ENCODE data around the gene BTF3.
"Not testable (repeated sequence)": the region's sequence is repeated elsewhere in the genome, so short reads cannot be mapped to it uniquely, and the experiment has no call there.

Gene BTF3

GRCh38 chr5:73454379-73455036, 43.7 kb upstream of the BTF3 start:
- no peak overlapping the region for H3K9ac ChIP-seq (ENCODE audit: low read depth, low read length)
- DNase-seq (peak; percentile 38), ATAC-seq (ENCODE audit: insufficient read depth, low read depth) (peak; percentile 79)

GRCh38 chr5:73456462-73456861, 41.8 kb upstream of the BTF3 start:
- not testable (repeated sequence) for H2AFZ ChIP-seq (ENCODE audit: low read depth, low read length); H3K36me3 ChIP-seq (ENCODE audit: insufficient read depth, low read length); H4K20me1 ChIP-seq (ENCODE audit: insufficient read depth, low read length); H3K4me3 ChIP-seq (ENCODE audit: low read depth in 1 of 2, low read length in 2 of 2); H3K9ac ChIP-seq (ENCODE audit: low read depth, low read length); ATAC-seq (ENCODE audit: insufficient read depth, low read depth); H3K4me2 ChIP-seq (ENCODE audit: insufficient read depth, low read length); H3K4me1 ChIP-seq (ENCODE audit: insufficient read depth, low read length); H3K27ac ChIP-seq (ENCODE audit: low read length); H3K79me2 ChIP-seq (ENCODE audit: insufficient read depth, low read length); DNase-seq; H3K9me3 ChIP-seq (ENCODE audit: insufficient read depth, low read length, severe bottlenecking)
- peaks cover 14% of the 10 kb centered on the region for H3K27me3 ChIP-seq (ENCODE audit: insufficient read depth, low read length, poor library complexity)

More at GRCh38 chr5:73454379-73455036, 43.7 kb upstream of the BTF3 start:
- Histone ChIP-seq H4K20me1 (ENCODE audit: insufficient read depth, low read length) (no peaks in the 10 kb centered on the region), H2AFZ (ENCODE audit: low read depth, low read length) (no peak overlapping the region), H3K9me3 (ENCODE audit: insufficient read depth, low read length, severe bottlenecking) (no peaks in the 10 kb centered on the region), H3K4me3 (ENCODE audit: low read depth in 1 of 2, low read length in 2 of 2) (no peak overlapping the region), H3K27ac (ENCODE audit: low read length) (no peak overlapping the region), H3K4me2 (ENCODE audit: insufficient read depth, low read length) (no peak overlapping the region), H3K27me3 (ENCODE audit: insufficient read depth, low read length, poor library complexity) (peaks cover 14% of the 10 kb centered on the region), H3K79me2 (ENCODE audit: insufficient read depth, low read length) (no peaks in the 10 kb centered on the region), H3K36me3 (ENCODE audit: insufficient read depth, low read length) (no peaks in the 10 kb centered on the region), H3K4me1 (ENCODE audit: insufficient read depth, low read length) (no peaks in the 10 kb centered on the region)
- TF ChIP-seq, protein P1, sequence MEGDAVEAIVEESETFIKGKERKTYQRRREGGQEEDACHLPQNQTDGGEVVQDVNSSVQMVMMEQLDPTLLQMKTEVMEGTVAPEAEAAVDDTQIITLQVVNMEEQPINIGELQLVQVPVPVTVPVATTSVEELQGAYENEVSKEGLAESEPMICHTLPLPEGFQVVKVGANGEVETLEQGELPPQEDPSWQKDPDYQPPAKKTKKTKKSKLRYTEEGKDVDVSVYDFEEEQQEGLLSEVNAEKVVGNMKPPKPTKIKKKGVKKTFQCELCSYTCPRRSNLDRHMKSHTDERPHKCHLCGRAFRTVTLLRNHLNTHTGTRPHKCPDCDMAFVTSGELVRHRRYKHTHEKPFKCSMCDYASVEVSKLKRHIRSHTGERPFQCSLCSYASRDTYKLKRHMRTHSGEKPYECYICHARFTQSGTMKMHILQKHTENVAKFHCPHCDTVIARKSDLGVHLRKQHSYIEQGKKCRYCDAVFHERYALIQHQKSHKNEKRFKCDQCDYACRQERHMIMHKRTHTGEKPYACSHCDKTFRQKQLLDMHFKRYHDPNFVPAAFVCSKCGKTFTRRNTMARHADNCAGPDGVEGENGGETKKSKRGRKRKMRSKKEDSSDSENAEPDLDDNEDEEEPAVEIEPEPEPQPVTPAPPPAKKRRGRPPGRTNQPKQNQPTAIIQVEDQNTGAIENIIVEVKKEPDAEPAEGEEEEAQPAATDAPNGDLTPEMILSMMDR (IDR thresholded peaks at IDR 0.05; ENCODE audit: borderline replicate concordance, extremely low read depth, low read length, poor library complexity, severe bottlenecking) = peak; percentile 80
- TF ChIP-seq EZH2 (IDR thresholded peaks at IDR 0.05; ENCODE audit: borderline replicate concordance, low read depth, low read length, severe bottlenecking) = no peak

DNA sequence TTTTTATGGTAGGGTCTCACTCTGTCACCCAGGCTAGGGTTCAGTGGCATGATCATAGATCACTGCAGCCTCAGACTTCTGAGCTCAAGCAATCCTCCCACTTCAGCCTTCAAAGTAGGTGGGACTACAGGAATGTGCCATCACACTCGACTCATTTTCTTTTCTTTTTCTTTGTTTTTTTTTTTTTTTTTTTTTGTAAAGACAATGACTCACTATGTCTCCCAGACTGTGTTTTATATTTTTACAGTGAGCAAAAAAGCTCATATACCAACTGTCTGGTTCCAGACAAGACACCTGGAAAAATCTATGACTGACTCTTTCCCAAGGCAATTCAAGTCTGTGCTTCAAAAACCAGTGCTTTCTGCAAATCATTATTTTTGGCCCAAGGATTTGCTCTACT, 38.9 kb upstream of the BTF3 start:
- Histone ChIP-seq H2AFZ (ENCODE audit: low read depth, low read length) (no peak overlapping the region), H3K27ac (ENCODE audit: low read length) (no peak overlapping the region), H3K4me1 (ENCODE audit: insufficient read depth, low read length) (no peaks in the 10 kb centered on the region), H3K9me3 (ENCODE audit: insufficient read depth, low read length, severe bottlenecking) (no peaks in the 10 kb centered on the region), H3K36me3 (ENCODE audit: insufficient read depth, low read length) (no peaks in the 10 kb centered on the region), H4K20me1 (ENCODE audit: insufficient read depth, low read length) (no peaks in the 10 kb centered on the region), H3K9ac (ENCODE audit: low read depth, low read length) (no peak overlapping the region), H3K79me2 (ENCODE audit: insufficient read depth, low read length) (no peaks in the 10 kb centered on the region), H3K4me2 (ENCODE audit: insufficient read depth, low read length) (no peak overlapping the region), H3K27me3 (ENCODE audit: insufficient read depth, low read length, poor library complexity) (peaks cover 5% of the 10 kb centered on the region), H3K4me3 (ENCODE audit: low read depth in 1 of 2, low read length in 2 of 2) (no peak overlapping the region)
- no peak for TF ChIP-seq EZH2 (IDR thresholded peaks at IDR 0.05; ENCODE audit: borderline replicate concordance, low read depth, low read length, severe bottlenecking)
- TF ChIP-seq, protein P1 (IDR thresholded peaks at IDR 0.05; ENCODE audit: borderline replicate concordance, extremely low read depth, low read length, poor library complexity, severe bottlenecking) = no peak
- ATAC-seq (ENCODE audit: insufficient read depth, low read depth) (no peak), DNase-seq (no peak)

DNA sequence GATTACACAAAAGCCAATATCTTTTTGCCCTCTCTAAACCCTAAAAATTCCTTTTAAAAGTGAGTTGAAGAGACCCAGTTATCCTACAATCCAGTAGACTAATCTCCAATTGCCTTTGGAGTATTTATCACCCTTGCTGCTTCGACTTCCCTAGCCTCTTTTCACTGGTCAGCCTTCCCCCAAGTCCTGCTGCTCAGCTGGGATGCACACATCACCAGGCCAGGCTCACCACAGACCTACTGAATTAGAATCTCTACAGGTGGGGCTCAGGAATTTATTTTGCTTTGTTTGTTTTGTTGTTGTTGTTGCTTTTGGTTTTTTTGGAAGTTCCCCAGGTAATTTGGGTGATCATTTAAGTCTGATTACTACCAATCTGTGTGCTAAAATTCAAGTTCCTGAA, 38.1 kb upstream of the BTF3 start:
- ATAC-seq (ENCODE audit: insufficient read depth, low read depth) (no peak), DNase-seq (no peak)
- Histone ChIP-seq H4K20me1 (ENCODE audit: insufficient read depth, low read length) (no peaks in the 10 kb centered on the region), H3K27ac (ENCODE audit: low read length) (no peak overlapping the region), H3K79me2 (ENCODE audit: insufficient read depth, low read length) (no peaks in the 10 kb centered on the region), H3K9me3 (ENCODE audit: insufficient read depth, low read length, severe bottlenecking) (no peaks in the 10 kb centered on the region), H3K4me2 (ENCODE audit: insufficient read depth, low read length) (no peak overlapping the region), H3K36me3 (ENCODE audit: insufficient read depth, low read length) (no peaks in the 10 kb centered on the region), H3K4me3 (ENCODE audit: low read depth in 1 of 2, low read length in 2 of 2) (no peak overlapping the region), H3K4me1 (ENCODE audit: insufficient read depth, low read length) (no peaks in the 10 kb centered on the region), H3K9ac (ENCODE audit: low read depth, low read length) (no peak overlapping the region), H3K27me3 (ENCODE audit: insufficient read depth, low read length, poor library complexity) (peaks cover 3% of the 10 kb centered on the region), H2AFZ (ENCODE audit: low read depth, low read length) (no peak overlapping the region)
- TF ChIP-seq, protein P1 (IDR thresholded peaks at IDR 0.05; ENCODE audit: borderline replicate concordance, extremely low read depth, low read length, poor library complexity, severe bottlenecking) = no peak

Data from DND-41 (cell line).